BLaER1 treated with 17β-estradiol and CSF1 and Interleukin-3, amounts not matched to agents 10 nM and 100 nM (cell line): ENCODE results near the gene LRRC7.

Source experiments
- H3K27ac ChIP-seq, 11 experiments: shearing (Covaris generic); formaldehyde crosslinking; 2 replicates each; pipeline ENCODE4 v1.8.1; 2022
- H3K27me3 ChIP-seq, 11 experiments: shearing (Covaris generic); formaldehyde crosslinking; 2 replicates each; pipeline ENCODE4 v1.8.1; 2022
- H3K36me3 ChIP-seq, 11 experiments: shearing (Covaris generic); formaldehyde crosslinking; 2 replicates each; pipeline ENCODE4 v1.8.1; 2022
- H3K4me1 ChIP-seq, 10 experiments: shearing (Covaris generic); formaldehyde crosslinking; 2 replicates each; pipeline ENCODE4 v1.8.1; 2022
- H3K4me2 ChIP-seq, 11 experiments: shearing (Covaris generic); formaldehyde crosslinking; 2 replicates each; pipeline ENCODE4 v1.8.1; 2022
- H3K4me3 ChIP-seq, 10 experiments: shearing (Covaris generic); formaldehyde crosslinking; 2 replicates each; pipeline ENCODE4 v1.8.1; 2022
- H3K9ac ChIP-seq, 11 experiments: shearing (Covaris generic); formaldehyde crosslinking; 2 replicates each; pipeline ENCODE4 v1.8.1; 2022
- H3K9me3 ChIP-seq, 11 experiments: shearing (Covaris generic); formaldehyde crosslinking; replicated peaks in 1 of 11; 2 replicates each; pipeline ENCODE4 v1.8.1; 2022
- H4K20me1 ChIP-seq, 11 experiments: shearing (Covaris generic); formaldehyde crosslinking; 2 replicates each; pipeline ENCODE4 v1.8.1; 2022
- Cebpa-rat ChIP-seq, 11 experiments: shearing (Covaris generic); IDR thresholded peaks; 2 replicates each; pipeline ENCODE4 v1.8.1; 2022

Gene LRRC7

DNA sequence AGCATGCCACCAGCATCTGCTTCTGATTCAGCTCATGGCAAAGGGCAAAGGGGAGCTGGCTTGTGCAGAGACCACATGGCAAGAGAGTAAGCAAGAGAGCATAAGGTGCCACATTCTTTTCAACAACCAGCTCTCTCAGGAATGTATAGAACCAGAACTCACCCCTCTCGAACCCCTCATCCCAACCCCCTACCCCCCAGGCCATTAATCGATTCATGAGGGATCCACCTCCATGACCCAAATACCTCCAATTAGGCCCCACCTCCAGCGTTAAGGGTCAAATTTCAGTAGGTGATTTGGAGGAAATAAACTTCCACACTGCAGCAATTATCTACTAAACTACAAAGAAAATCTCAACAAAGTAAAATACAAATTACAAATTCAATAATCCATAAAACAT is 32.2 kb upstream of the LRRC7 start:
- no peak overlapping the region for H3K27ac ChIP-seq
- no peak for TF ChIP-seq Cebpa-rat (IDR thresholded peaks at IDR 0.05)
- no peak overlapping the region for H3K9ac ChIP-seq
- H4K20me1 ChIP-seq: no peaks in the 10 kb centered on the region
- no peak overlapping the region for H3K4me3 ChIP-seq
- H3K36me3 ChIP-seq: no peaks in the 10 kb centered on the region
- no peak overlapping the region for H3K4me2 ChIP-seq
- H3K4me1 ChIP-seq: no peaks in the 10 kb centered on the region
- H3K27me3 ChIP-seq: no peaks in the 10 kb centered on the region
- H3K9me3 ChIP-seq: no peaks in the 10 kb centered on the region

DNA sequence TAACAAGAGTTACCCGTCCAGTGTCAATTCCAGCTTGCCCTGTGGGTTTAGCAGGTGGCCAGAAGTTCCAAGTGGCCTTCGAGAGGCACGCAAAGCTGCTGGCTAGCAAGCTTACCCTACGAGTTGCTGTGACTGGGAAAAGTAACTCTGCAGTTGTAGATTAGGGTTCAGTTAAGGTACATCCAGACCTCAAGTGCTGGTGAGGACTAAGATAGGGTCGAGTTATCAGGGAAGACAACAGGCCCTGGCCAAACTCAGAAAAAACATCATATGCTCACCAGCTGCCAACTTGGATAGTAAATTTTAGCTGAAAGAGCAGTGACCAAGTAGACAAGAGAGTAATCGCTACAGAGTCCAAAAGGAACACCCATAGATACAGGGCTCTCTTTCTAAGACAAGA is 27.7 kb upstream of the LRRC7 start:
- Histone ChIP-seq H3K27me3 (no peaks in the 10 kb centered on the region), H3K4me1 (no peaks in the 10 kb centered on the region)
- TF ChIP-seq Cebpa-rat (IDR thresholded peaks at IDR 0.05): no peak

DNA sequence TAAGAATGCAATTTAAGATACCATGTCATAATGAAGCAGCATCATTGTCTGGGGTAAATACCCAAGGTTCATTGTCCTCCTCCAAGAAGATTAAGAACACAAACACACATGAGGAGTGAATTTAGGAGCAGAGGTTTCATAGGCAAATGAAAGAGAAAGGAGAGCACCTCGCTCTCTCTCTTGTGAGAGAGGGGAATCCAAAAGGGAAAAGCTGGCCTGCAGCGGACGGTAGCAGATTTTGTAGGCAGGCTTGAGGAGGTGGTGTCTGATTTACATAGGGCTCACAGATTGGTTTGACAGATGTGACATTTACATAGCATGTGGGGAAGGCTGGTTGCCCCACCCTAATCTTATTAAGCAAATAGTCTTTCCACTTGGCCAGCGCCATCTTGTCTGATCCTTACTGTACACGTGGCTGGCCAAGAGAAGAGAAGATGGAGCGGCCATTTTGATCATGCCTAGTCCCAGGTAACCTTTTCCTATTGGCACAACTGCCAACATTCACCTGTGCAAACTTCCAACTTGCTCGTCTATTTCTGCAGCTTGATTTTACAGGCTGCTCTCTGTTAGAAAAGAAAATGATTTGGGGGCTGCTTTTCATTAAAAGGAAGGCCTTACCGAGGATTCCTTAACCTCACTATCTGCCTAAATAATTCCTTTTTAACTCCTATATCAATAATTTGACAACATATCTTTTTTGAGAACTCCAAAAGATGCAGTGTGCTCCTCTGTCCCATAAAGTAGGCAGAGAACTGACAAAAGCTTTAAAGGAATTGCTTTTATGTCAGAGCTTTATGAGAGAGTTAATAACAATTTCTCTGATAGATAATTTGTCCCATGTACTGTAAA is 16.0 kb upstream of the LRRC7 start:
- Histone ChIP-seq H3K9me3 (no peaks in the 10 kb centered on the region), H3K27me3 (no peaks in the 10 kb centered on the region), H3K4me1 (no peaks in the 10 kb centered on the region), H3K4me2 (no peak overlapping the region), H4K20me1 (no peaks in the 10 kb centered on the region; a peak in 1 of 22 replicates), H3K36me3 (no peaks in the 10 kb centered on the region), H3K4me3 (no peak overlapping the region), H3K27ac (no peak overlapping the region), H3K9ac (no peak overlapping the region)
- no peak for TF ChIP-seq Cebpa-rat (IDR thresholded peaks at IDR 0.05)

More for the DNA sequence above, 27.7 kb upstream of the LRRC7 start:
- Histone ChIP-seq H3K27ac (no peak overlapping the region), H3K9ac (no peak overlapping the region), H3K4me2 (no peak overlapping the region), H3K36me3 (no peaks in the 10 kb centered on the region), H3K4me3 (no peak overlapping the region), H3K9me3 (no peaks in the 10 kb centered on the region), H4K20me1 (no peaks in the 10 kb centered on the region)

DNA sequence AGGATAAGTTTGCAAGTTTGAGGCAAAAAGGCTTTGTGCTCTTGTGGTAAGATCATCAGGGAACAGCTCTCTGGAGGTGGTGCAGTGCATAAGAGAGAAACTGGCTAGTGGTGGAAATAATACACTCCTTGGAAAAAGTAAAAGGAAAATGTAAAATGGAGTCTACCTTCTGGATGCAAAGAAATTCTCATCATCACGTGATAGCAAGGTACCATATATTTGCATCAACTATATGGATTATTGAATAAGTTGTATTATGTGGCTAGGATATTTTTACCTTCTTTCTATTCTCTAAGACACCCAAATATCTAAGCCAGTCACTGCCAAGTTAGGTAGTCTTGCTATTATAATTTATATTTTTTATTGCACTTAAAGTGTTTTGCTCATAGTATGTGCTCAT is 14.0 kb upstream of the LRRC7 start:
- Histone ChIP-seq H3K9ac (no peak overlapping the region), H3K4me1 (no peaks in the 10 kb centered on the region), H3K27me3 (no peaks in the 10 kb centered on the region), H3K27ac (no peak overlapping the region), H3K9me3 (no peaks in the 10 kb centered on the region), H3K36me3 (no peaks in the 10 kb centered on the region), H4K20me1 (no peaks in the 10 kb centered on the region), H3K4me3 (no peak overlapping the region), H3K4me2 (no peak overlapping the region)
- TF ChIP-seq Cebpa-rat (IDR thresholded peaks at IDR 0.05): no peak

DNA sequence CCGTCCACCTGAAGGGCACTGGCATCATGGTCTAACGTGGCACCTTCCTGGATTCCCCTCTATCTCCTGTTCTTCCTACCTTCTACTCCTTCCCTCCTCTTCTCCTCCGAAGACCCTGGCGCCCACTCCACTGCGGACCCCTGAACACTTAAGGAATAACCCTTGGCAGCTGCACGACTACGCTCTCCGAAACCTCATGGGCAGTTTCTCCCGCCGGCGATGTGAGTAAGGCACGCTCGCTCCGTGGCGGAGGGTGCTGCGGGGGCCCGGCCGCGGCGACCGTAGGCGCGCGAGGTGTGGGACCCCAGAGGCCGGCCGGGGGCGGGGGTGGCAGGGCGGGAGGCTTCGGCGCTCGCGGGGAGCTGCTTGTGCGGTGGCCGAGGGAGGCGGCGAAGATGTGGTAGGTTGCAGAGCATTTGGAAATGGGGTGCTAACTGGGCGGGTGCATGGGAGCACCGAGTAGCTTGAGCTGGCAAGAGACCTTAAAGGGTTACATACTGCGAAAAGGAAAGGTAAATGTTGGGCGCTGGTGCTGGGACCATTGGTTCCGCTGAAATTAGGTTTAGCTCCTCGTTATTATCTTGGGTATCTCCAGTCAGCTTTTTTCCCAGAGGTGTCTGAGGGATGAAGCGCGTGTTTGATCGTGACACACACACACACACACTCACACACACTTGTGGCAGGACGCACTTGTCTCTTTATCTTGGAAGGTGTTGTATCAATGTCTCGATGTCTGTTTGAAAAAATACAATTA is 876 bp downstream of the LRRC7 start:
- no peak overlapping the region for H3K27ac ChIP-seq
- no peaks in the 10 kb centered on the region for H3K27me3 ChIP-seq

DNA sequence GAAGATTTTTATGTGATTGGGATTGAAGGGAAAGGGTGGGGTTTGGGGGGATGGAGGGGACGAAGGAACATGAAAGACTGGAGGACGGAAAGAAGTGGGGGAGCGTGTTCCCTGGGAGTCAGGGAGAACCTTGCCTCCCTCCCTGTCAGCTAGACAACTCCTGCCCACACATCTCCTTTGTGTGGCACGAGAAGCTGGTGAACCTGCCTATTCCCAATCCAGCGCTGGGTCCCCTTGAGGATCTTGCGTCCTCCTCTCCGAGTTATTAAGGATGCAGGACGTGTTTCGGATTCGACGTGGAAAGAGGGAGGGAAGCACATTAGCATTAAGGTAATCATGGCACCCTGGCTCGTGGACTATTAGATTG is 1.4 kb downstream of the LRRC7 start:
- Histone ChIP-seq H3K9me3 (peaks cover 16 to 27% (median 18%) of the 10 kb centered on the region in 11 experiments), H3K27me3 (no peaks in the 10 kb centered on the region), H3K4me2 (no peak overlapping the region), H3K4me3 (no peak overlapping the region), H3K36me3 (no peaks in the 10 kb centered on the region), H3K27ac (no peak overlapping the region), H3K4me1 (no peaks in the 10 kb centered on the region), H3K9ac (no peak overlapping the region), H4K20me1 (no peaks in the 10 kb centered on the region)
- TF ChIP-seq Cebpa-rat (IDR thresholded peaks at IDR 0.05): no peak

More for the DNA sequence above, 876 bp downstream of the LRRC7 start:
- Histone ChIP-seq H3K4me3 (no peak overlapping the region), H3K9ac (no peak overlapping the region), H3K4me2 (no peak overlapping the region), H3K36me3 (no peaks in the 10 kb centered on the region), H4K20me1 (no peaks in the 10 kb centered on the region), H3K4me1 (no peaks in the 10 kb centered on the region), H3K9me3 (peaks cover 16 to 27% (median 18%) of the 10 kb centered on the region in 11 experiments)
- TF ChIP-seq Cebpa-rat (IDR thresholded peaks at IDR 0.05): no peak

DNA sequence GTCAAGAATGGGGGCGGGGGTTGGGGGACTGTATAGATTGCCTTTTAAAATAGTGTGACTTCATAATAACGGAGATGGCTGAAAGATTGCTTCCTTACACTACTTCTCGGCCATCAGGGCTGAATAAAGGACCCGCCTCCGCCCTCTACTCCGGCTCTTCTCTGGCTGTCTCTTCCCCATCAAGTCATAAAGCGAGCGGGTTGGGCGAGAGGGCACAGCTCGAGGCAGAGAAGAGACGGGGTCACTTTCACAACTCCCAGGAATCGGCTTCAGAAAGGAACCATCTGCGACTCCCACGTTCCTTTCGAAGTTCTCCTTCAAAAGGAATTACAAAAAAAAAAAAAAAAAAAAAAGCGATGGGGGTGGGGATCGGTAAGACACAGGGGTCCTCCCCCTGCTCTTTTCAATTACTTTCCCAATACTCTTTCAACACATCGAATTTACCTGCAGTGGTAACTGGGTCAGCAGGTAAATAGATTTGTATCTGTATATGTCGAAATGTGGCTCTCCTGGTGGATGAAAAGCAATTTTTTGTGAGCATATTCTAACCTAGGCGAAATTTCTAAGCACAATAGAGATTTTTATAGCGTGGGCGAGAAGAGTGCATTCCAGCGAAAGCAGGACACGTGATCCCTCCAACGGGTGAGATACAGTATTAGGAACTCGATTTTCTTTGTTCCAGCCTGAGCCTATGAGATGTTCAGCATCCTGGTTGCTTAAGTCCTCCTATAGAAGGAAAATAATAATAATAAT is 2.0 kb downstream of the LRRC7 start:
- Histone ChIP-seq H3K27me3 (no peaks in the 10 kb centered on the region), H3K27ac (no peak overlapping the region), H3K4me2 (no peak overlapping the region), H3K36me3 (no peaks in the 10 kb centered on the region), H3K9me3 (peaks cover 16 to 27% (median 18%) of the 10 kb centered on the region in 11 experiments), H3K4me1 (no peaks in the 10 kb centered on the region), H4K20me1 (no peaks in the 10 kb centered on the region), H3K4me3 (no peak overlapping the region), H3K9ac (no peak overlapping the region)
- TF ChIP-seq Cebpa-rat (IDR thresholded peaks at IDR 0.05): no peak

DNA sequence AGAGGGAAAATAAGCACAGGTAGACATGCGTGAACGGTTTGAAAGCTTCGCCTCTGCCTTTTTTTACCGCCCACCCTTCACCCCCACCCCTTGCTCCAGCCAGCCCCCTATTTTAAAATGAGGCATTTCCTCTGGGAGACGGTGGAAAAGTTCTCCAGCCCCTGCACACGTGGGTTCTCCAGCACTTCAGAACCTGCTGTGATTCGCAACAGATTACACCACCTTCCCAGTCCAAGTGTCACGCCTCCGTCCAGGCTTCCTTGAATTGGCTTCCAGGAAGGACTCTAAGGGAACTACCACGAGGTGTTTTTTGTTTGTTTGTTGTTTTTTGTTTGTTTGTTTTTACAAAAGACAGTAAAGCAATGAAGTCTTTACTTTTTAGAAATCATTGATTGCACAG is 2.6 kb downstream of the LRRC7 start:
- Histone ChIP-seq H3K36me3 (no peaks in the 10 kb centered on the region), H3K27me3 (no peaks in the 10 kb centered on the region), H3K4me3 (no peak overlapping the region), H3K4me2 (no peak overlapping the region), H3K9me3 (peaks cover 16 to 27% (median 18%) of the 10 kb centered on the region in 11 experiments), H4K20me1 (no peaks in the 10 kb centered on the region), H3K27ac (no peak overlapping the region), H3K4me1 (no peaks in the 10 kb centered on the region), H3K9ac (no peak overlapping the region)
- TF ChIP-seq Cebpa-rat (IDR thresholded peaks at IDR 0.05): no peak

DNA sequence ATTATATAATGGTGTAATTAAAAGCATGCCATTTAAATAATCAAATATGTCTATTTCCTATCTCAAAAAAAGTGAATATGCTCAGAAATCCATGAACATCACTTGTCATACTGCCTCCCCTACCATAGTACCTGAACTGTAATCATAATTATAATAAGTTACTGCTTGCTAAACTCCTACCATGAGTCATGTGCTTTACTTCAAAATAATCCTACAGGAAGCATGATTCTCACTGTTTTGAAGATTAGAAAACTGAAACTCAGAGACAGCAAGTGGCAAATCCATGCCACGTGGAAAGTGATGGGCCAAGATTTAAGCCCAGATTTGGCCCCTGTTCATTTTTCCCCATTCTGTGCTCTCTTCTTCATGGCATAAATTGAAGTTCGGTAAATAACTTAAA is 5.2 kb downstream of the LRRC7 start:
- no peaks in the 10 kb centered on the region for H3K27me3 ChIP-seq
- H3K36me3 ChIP-seq: no peaks in the 10 kb centered on the region
- H3K27ac ChIP-seq: no peak overlapping the region
- H3K4me1 ChIP-seq: no peaks in the 10 kb centered on the region
- no peak overlapping the region for H3K9ac ChIP-seq
- H3K9me3 ChIP-seq: peaks cover 6 to 17% (median 8%) of the 10 kb centered on the region in 11 experiments
- no peak overlapping the region for H3K4me3 ChIP-seq
- no peak overlapping the region for H3K4me2 ChIP-seq
- no peak for TF ChIP-seq Cebpa-rat (IDR thresholded peaks at IDR 0.05)
- no peaks in the 10 kb centered on the region for H4K20me1 ChIP-seq
